Measurements from ENCODE around the gene ITPKB.
"Not testable (repeated sequence)": the region's sequence is repeated elsewhere in the genome, so short reads cannot be mapped to it uniquely, and the experiment has no call there.

Gene ITPKB

GRCh38 chr1:226617109-226617508 is 122.0 kb downstream of the ITPKB start:
- no peak for TF ChIP-seq CTCF (IDR thresholded peaks at IDR 0.05; ENCODE audit: low read length, missing control alignments)
- H3K4me3 ChIP-seq (replicated peaks; ENCODE audit: low read depth, low read length), result no peak overlapping the region
- DNase-seq (ENCODE audit: low read depth), result no peak

GRCh38 chr1:226616636-226617035 is 122.4 kb downstream of the ITPKB start:
- no peak for TF ChIP-seq CTCF (IDR thresholded peaks at IDR 0.05; ENCODE audit: low read length, missing control alignments)
- no peak overlapping the region for H3K4me3 ChIP-seq (replicated peaks; ENCODE audit: low read depth, low read length)
- no peak for DNase-seq (ENCODE audit: low read depth)

GRCh38 chr1:226615876-226616275 is 123.2 kb downstream of the ITPKB start:
- no peak for TF ChIP-seq CTCF (IDR thresholded peaks at IDR 0.05; ENCODE audit: low read length, missing control alignments)
- no peak overlapping the region for H3K4me3 ChIP-seq (replicated peaks; ENCODE audit: low read depth, low read length)
- no peak for DNase-seq (ENCODE audit: low read depth)

- DNase-seq (ENCODE audit: low read depth); H3K4me3 ChIP-seq (replicated peaks; ENCODE audit: low read depth, low read length): not testable (repeated sequence)
These were observed 127.1 kb downstream of the ITPKB start for GRCh38 chr1:226611980-226612379.

GRCh38 chr1:226611301-226611700 is 127.8 kb downstream of the ITPKB start:
- H3K4me3 ChIP-seq (replicated peaks; ENCODE audit: low read depth, low read length), result no peak overlapping the region
- no peak for TF ChIP-seq CTCF (IDR thresholded peaks at IDR 0.05; ENCODE audit: low read length, missing control alignments)
- DNase-seq (ENCODE audit: low read depth), result no peak

- no peak for DNase-seq (ENCODE audit: low read depth)
- H3K4me3 ChIP-seq (replicated peaks; ENCODE audit: low read depth, low read length), result no peak overlapping the region
- TF ChIP-seq CTCF (IDR thresholded peaks at IDR 0.05; ENCODE audit: low read length, missing control alignments), result no peak
These were observed 128.4 kb downstream of the ITPKB start for GRCh38 chr1:226610671-226611070.

- no peak for TF ChIP-seq CTCF (IDR thresholded peaks at IDR 0.05; ENCODE audit: low read length, missing control alignments)
- peak; percentile 34 for DNase-seq (ENCODE audit: low read depth)
- no peak overlapping the region for H3K4me3 ChIP-seq (replicated peaks; ENCODE audit: low read depth, low read length)
These were observed 129.1 kb downstream of the ITPKB start for GRCh38 chr1:226609836-226610455.
